ENCODE measurements around the gene CDH12.

The CDH12 gene

DNA sequence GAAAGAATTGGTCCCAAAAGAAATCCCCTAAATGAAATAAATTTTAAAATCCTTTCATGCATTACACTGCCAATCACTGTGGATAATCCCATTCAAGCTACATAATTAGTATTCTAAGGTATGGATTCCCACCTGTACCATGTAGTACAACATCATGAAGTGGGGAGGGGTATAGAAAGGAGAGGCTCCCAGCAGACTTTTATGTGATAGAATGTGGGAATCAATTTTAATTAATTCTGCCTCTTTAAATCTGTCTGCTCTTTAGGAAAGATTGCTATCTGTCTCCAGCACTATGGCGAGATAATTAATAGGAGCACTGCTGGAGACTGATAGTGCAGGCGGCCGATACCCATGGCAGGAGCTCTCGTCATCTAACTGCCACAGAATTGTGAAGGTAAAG lies 95.4 kb downstream of the CDH12 start:
- DNase-seq = no peak

DNA sequence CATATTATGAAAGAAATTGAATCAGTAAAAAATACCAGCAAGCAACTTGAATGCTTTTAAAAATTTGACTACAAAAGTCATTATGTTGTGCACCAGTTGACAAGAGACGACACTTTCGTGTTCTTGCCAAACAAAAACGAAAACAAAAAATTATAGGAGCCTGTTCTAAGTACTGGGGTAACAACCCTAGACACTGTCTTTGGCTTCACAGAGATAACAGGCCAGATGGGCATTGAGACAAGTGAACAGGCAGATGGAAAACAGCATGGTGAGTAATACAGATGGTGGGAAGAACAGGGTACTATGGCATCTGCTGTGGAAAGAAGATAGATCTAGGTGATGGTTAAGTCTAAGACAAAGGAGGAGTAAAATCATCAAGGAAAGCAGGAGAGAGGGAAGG lies 99.0 kb downstream of the CDH12 start:
- DNase-seq = no peak

- no peak for DNase-seq
Measured at GRCh38 chr5:22751536-22751935, 101.6 kb downstream of the CDH12 start.

GRCh38 chr5:22736443-22737003 lies 116.6 kb downstream of the CDH12 start:
- no peak for DNase-seq

- no peak for DNase-seq
Measured at GRCh38 chr5:22734907-22735306, 118.2 kb downstream of the CDH12 start.

DNA sequence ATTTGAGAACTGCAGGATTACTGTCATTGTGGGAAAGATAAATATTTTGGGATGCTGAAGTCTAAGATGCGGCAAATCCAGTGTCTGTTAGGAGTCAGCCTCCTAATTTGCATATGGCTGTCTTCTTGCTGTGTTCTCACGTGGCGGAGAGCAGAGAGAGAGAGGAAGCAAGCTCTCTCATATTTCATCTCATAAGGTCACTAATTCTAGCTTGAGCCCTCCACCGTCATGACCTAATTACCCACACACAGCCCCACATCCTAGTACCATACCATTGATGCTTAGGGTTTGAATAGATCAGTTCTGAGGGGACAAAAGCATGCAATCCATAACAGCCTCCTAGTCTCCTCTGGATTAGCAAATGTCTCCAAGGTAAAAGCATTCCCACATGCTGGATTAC lies 124.5 kb downstream of the CDH12 start:
- no peak for DNase-seq

DNA sequence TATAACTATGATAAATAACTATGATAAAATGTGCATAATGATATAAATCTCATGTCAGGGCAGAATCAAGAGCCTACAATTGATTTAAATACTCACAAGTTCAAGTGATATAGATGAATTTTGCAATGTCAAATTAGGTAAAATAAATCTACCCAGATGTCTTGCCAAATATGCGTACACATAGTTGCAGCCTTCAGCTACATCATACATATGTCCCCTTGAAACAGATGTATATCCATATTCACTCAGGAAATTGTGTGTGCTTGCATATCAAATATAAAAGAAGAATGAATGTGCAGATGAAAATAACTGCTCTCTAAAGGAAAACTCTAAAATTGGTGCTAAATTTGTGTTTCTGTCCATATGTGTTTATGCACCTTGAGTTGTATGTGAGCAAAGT lies 130.7 kb downstream of the CDH12 start:
- DNase-seq = no peak

DNA sequence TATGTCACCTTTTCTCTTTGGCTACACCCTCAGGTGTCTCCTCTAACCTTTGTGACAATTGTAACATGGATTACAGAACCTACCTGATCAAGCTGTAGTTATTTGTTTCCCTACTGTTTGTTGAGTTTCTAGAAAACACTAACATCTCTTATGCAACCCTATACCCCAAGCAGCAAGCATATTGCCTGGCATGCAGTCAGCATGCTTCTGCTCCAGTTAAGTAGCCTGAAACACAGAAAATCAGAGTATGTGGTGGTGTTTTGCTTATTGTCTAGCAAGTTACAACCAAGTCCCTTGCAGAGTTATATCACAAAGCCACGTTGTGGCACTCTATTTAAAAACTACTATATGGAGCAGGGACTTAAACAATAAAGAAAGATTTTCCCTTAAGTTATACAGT lies 131.1 kb downstream of the CDH12 start:
- DNase-seq = no peak

DNA sequence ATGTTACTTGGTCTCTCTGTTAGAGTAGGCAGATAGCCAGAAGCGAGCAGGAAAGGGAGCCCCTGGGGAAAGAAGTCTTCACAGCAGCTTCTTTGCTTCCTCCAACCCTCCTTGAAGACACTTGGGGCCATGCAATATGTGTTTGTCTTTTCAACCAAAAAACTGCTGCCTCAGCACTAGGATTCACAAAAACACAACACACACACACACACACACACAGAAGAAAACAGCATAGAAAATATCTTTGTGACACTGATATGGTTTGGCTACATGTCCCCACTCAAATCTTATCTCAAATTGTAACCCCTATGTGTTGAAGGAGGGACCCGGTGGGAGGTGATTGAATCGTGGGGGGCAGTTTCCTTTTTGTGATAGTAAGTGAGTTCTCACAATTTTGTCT lies 133.3 kb downstream of the CDH12 start:
- DNase-seq = no peak

GRCh38 chr5:22710660-22711059 lies 142.5 kb downstream of the CDH12 start:
- DNase-seq = no peak

DNA sequence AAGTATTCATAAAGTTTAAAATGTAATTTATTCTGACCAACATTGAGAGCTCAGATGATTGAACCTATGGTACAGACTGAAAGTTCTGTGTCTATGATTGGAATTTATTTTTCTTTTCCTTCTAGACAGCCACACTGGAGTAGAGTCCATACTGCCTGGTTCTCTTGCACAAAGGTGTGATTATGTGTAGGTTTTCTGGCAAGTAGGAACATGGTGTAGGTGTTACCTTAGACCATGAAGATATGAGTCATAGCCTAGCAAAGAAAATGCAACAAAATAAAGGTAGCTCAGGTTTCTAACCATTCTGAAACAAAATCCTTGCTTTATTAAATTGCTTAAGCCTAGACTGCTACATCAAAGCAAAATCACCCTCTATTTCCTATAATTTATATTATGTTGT lies 143.4 kb downstream of the CDH12 start:
- no peak for DNase-seq

- DNase-seq = no peak
Measured at GRCh38 chr5:22708770-22709328, 144.3 kb downstream of the CDH12 start.

GRCh38 chr5:22706901-22707300 lies 146.2 kb downstream of the CDH12 start:
- no peak for DNase-seq

DNA sequence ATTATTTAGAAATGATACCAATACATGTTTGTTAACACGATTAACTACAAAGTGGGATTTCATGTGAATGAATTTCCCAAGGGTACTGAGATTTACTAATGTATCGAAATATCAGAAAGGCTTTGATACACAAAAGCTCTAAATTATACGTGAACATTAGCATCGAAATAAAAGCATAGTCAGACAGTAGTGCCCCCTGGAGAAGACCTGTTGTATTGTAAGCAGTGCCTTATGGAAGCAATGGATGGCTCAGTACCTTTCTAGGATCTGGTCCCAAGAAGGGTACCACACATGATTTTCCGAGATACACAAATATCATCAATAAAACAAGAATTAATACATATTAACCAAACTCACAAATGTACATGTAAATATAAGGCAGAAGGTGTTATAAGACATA lies 153.8 kb downstream of the CDH12 start:
- DNase-seq = no peak

DNA sequence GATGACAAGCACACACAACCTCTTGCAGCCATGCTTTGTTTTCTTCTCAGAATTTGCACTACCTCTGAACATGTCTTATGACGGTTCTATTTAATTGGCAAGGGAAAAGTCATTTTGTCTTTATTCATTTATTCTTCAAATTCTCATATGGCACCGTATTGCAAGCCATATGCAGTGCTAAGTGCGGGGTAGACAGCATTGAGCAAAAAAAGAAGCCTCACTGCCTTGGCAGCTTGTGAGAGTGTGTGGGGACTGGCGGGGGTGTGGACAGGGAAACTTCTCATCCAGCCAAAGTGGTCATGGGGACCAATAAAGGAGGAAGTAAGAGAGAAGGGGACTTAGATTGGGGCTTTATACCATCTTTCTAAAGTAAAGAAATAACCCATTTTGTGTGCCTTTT lies 160.0 kb downstream of the CDH12 start:
- DNase-seq = no peak

DNA sequence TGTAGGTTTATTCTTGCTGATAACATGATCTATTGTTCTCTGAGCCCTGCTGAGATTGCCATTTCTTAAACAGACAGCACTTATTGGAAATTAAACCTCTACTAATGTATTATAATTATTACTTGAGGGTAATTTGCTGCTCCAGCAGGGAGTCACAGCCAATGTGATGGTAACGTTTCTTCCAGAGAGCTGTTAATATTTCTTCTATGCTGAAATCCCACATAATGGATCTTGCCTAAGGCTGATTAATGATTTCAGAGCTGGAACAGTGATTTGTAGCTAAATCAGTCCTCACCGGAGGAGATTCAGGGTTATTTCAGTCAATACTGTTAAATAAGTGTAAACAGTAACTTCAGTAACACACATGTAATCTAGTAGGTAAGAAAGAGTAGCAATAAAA lies 170.1 kb downstream of the CDH12 start:
- peak; percentile 27 for DNase-seq

GRCh38 chr5:22678886-22679285 lies 174.3 kb downstream of the CDH12 start:
- no peak for DNase-seq

DNA sequence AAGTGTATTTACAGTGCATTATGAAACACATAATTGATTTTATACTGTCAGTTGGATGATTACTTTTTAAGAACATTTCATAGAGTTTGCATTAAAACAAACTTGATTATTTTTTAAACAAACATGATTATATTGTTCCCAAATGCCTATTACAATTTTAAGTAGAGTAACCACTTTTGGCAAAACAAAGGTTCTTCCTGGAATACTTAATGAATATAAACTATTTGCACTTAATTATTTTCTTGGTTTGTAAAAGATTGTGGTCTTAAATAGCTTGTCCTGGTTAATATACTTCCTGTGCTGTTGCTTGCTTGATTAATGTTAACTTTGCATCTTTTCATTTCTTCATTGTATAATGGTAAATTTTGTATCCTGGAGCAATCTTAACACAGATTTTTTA lies 180.0 kb downstream of the CDH12 start:
- no peak for DNase-seq

GRCh38 chr5:22669345-22669744 lies 183.8 kb downstream of the CDH12 start:
- no peak for DNase-seq

DNA sequence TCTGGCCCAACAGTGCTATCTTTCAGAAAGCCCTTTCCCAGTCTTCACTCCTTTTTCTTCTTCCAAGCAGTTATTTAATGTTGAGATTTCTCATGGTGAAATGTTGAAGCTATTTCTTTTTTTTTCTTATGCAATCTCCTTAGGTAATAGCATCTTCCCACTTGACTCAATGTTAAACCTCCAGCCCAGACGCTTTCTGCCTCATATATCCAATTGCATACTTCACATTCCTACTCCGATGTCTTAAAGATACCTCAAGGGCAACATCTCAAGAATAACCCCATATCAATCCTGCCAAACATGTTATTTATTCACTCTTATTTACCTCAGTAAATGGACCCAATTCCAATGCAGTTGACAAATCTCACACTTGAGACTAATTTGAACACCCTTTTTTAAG lies 187.3 kb downstream of the CDH12 start:
- no peak for DNase-seq

DNA sequence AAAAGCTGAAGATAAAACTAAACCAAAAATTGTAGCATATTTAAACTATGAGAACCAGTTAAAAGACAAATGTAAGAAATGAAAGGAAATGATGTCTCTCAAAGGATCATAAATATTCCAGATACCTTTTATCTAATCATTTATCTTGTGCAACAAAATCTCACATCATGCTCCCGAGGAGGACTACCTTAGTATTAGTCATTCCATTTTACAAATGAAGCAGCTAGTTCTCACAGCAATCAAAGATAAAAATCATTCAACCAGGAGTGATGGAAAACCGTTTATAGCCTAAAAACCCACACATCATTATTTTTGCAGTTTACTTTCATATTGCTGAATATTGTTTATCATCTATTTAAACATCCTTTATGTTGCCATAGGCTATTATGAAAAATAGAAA lies 190.0 kb downstream of the CDH12 start:
- no peak for DNase-seq

- no peak for DNase-seq
Measured at GRCh38 chr5:22662391-22662790, 190.8 kb downstream of the CDH12 start.

- no peak for DNase-seq
Measured at GRCh38 chr5:22651355-22651754, 201.8 kb downstream of the CDH12 start.

GRCh38 chr5:22650511-22650910 lies 202.6 kb downstream of the CDH12 start:
- no peak for DNase-seq

DNA sequence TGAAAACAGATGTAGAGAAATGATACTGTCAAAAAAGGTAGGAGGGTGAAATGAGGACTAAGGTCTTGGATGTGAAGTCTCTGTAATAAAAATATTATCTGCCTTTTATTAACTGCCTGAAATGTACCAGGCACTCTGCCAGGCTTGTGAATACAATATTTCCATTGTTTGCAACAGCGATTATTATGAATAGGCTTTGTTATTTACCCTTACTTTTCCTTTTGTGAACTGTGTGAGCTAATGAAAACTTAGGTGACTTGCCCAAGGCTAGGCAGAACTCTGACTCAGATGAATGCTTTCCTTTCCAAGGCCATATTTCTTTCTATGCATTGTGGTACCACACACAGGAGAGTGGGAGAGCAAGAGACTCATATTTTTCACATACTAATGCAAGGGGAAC lies 204.1 kb downstream of the CDH12 start:
- no peak for DNase-seq

DNA sequence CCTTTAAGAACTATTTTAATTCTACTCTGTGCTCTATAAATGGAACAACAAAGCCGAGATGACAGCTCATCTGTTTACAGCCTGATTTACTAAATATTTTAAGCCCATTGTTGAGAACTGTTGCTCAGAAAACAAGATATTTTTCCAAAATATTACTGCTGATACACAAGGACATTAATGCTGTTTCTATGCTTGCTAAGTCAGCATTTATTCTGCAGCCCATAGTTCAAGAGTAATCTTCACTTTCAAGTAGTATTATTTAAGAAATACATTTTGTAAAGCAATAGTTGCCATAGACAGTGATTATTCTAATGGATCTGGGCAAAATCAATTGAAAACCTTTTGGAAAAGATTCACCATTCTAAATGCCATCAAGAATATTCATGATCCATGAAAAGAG lies 208.3 kb downstream of the CDH12 start:
- no peak for DNase-seq

All from NCI-H748 treated with DMSO at 0.1 percent for 48 hours (cell line).